ENCODE data around the gene AP1B1. TPM values are rescaled to one million over a fixed set of nuclear protein-coding genes. Genes with fewer than 3 reads are reported as not detected.

The AP1B1 gene
- total RNA-seq, 2 donors from 2014 or later = 45.5 to 66.9 TPM

- no peaks in the 10 kb centered on the region for H3K9me3 ChIP-seq
- peaks cover 0 to 16% of the 10 kb centered on the region in 2 donors for H3K27me3 ChIP-seq
- intact Hi-C loops (cut with DNase I) = no loop called here
- peaks cover 28% of the 10 kb centered on the region for H3K4me1 ChIP-seq
- no peak for DNase-seq
- TF ChIP-seq POLR2A (IDR thresholded peaks at IDR 0.05) (no peak), CTCF (IDR thresholded peaks at IDR 0.05) (no peak)
- ATAC-seq = no peak
- no peak overlapping the region for H3K27ac ChIP-seq
- H3K36me3 ChIP-seq (replicated peaks in 1 of 2; ENCODE audit: insufficient read depth in 1 of 2, low read depth in 2 of 2) = no peaks in the 10 kb centered on the region
- no peak overlapping the region for H3K4me3 ChIP-seq
- WGBS, 2 donors = 90 to 94% methylated on average over 2 of the region's 2 CpGs
Observed at GRCh38 chr22:29319072-29319471, 69.3 kb downstream of the AP1B1 start.

- Histone ChIP-seq H3K36me3 (replicated peaks in 1 of 2; ENCODE audit: insufficient read depth in 1 of 2, low read depth in 2 of 2) (no peaks in the 10 kb centered on the region), H3K9me3 (no peaks in the 10 kb centered on the region), H3K4me1 (peaks cover 39% of the 10 kb centered on the region), H3K4me3 (no peak overlapping the region), H3K27me3 (peaks cover 0 to 25% of the 10 kb centered on the region in 2 donors), H3K27ac (no peak overlapping the region)
- TF ChIP-seq CTCF (IDR thresholded peaks at IDR 0.05) = no peak
- no peak for TF ChIP-seq POLR2A (IDR thresholded peaks at IDR 0.05)
- 90 to 95% methylated on average over 16 to 18 of the region's 18 CpGs for WGBS, 2 donors
- DNase-seq (no peak), ATAC-seq (no peak)
- intact Hi-C loops (cut with DNase I) = no loop called here
Observed at GRCh38 chr22:29317827-29318454, 70.4 kb downstream of the AP1B1 start.

- peaks cover 38% of the 10 kb centered on the region for H3K4me1 ChIP-seq
- no peak for TF ChIP-seq CTCF (IDR thresholded peaks at IDR 0.05)
- no peak for TF ChIP-seq POLR2A (IDR thresholded peaks at IDR 0.05)
- DNase-seq = no peak
- H3K27ac ChIP-seq = no peak overlapping the region
- no peaks in the 10 kb centered on the region for H3K9me3 ChIP-seq
- no peaks in the 10 kb centered on the region for H3K36me3 ChIP-seq (replicated peaks in 1 of 2; ENCODE audit: insufficient read depth in 1 of 2, low read depth in 2 of 2)
- no peak for ATAC-seq
- no peak overlapping the region for H3K4me3 ChIP-seq
- intact Hi-C loops (cut with DNase I) = no loop called here
- H3K27me3 ChIP-seq = peaks cover 0 to 25% of the 10 kb centered on the region in 2 donors
- WGBS, 2 donors = 62 to 65% methylated on average over 17 to 18 of the region's 18 CpGs
Observed at GRCh38 chr22:29316141-29316828, 72.1 kb downstream of the AP1B1 start.

- Histone ChIP-seq H3K9me3 (no peaks in the 10 kb centered on the region), H3K36me3 (replicated peaks in 1 of 2; ENCODE audit: insufficient read depth in 1 of 2, low read depth in 2 of 2) (no peaks in the 10 kb centered on the region), H3K27me3 (peaks cover 0 to 25% of the 10 kb centered on the region in 2 donors), H3K27ac (no peak within 1 kb of the TSS), H3K4me1 (peaks cover 45% of the 10 kb centered on the region), H3K4me3 (no peak within 1 kb of the TSS)
- DNase-seq = no peak
- TF ChIP-seq CTCF (IDR thresholded peaks at IDR 0.05) = no peak
- no peak for TF ChIP-seq POLR2A (IDR thresholded peaks at IDR 0.05)
- 6 to 23% methylated on average over 16 to 70 of the region's 103 CpGs for WGBS, 2 donors
- no peak for ATAC-seq
- intact Hi-C loops (cut with DNase I) = no loop called here
Observed at GRCh38 chr22:29315286-29316140, 72.9 kb downstream of the AP1B1 start, which contains the start of gene RASL10A. RASL10A (minus strand) TSS chr22:29315697; CDS start chr22:29315246, 451 bp downstream.

All from body of pancreas (tissue), 4 donors.